Pulmonary artery endothelial cell (primary cell): ENCODE results near the gene OPTC. TPM values are rescaled to one million over a fixed set of nuclear protein-coding genes. Genes with fewer than 3 reads are reported as not detected.
"Not testable (repeated sequence)": the region's sequence is repeated elsewhere in the genome, so short reads cannot be mapped to it uniquely, and the experiment has no call there.

Source experiments
- DNase-seq: peaks from one replicate; pipeline ENCODE4 v3.0.0-alpha.2; 2011; ENCODE audit warnings: low read depth, low spot score
- total RNA-seq: library from RNA; depleted of rRNA; stranded (reverse); fragments of >200 nt; gene quantifications from 2 replicates; pipeline ENCODE4 v1.2.3, GENCODE V29; 2014

OPTC gene, protein sequence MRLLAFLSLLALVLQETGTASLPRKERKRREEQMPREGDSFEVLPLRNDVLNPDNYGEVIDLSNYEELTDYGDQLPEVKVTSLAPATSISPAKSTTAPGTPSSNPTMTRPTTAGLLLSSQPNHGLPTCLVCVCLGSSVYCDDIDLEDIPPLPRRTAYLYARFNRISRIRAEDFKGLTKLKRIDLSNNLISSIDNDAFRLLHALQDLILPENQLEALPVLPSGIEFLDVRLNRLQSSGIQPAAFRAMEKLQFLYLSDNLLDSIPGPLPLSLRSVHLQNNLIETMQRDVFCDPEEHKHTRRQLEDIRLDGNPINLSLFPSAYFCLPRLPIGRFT
- not detected in 2 replicates for total RNA-seq

- DNase-seq: no peak
Measured at GRCh38 chr1:203493901-203494300, at the start of gene OPTC. OPTC (plus strand) TSS chr1:203494153; CDS start chr1:203496006, 1,853 bp downstream.

GRCh38 chr1:203444171-203444576, 49.8 kb upstream of the OPTC start:
- no peak for DNase-seq

- DNase-seq: no peak
Measured at GRCh38 chr1:203447151-203447550, 46.8 kb upstream of the OPTC start.

DNA sequence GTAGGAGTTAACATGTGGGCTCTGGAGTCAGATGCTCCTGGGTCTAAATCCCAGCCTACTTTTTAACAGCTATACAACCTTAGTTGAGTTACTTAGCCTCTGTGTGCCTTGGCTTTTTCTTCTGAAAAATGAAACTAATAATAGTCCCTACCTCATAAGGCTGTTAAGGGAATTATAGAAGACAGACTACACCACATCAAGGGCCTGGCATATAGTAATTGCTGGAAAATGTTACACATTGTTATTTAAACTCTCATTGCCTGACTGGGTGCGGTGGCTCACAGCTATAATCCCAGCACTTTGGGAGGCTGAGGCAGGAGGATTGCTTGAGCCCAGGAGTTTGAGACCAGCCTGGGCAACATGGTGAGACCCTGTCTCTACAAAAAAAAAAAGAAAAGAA, 46.4 kb upstream of the OPTC start:
- not testable (repeated sequence) for DNase-seq

GRCh38 chr1:203448521-203449061, 45.4 kb upstream of the OPTC start:
- DNase-seq: no peak

DNA sequence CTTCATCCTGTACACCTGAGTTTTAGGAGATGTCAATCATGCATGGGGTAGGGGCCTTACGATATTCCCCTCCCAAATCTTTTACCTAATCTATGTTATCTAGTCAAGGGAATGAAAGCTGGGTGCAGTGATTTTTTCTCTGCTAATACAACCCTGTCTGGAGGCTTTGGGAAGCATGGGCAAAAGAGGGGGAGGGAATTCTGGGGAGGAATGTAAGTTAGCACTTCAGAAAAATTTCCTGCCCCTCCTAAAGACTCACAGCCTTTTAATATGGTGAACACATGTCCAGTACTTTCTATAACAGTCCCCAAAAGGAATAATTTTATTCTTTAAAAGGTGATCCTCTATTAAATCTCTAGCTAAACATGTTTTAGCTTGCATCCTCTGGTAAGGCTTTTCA, 44.0 kb upstream of the OPTC start:
- no peak for DNase-seq

GRCh38 chr1:203450479-203451149, 43.3 kb upstream of the OPTC start:
- DNase-seq: no peak

DNA sequence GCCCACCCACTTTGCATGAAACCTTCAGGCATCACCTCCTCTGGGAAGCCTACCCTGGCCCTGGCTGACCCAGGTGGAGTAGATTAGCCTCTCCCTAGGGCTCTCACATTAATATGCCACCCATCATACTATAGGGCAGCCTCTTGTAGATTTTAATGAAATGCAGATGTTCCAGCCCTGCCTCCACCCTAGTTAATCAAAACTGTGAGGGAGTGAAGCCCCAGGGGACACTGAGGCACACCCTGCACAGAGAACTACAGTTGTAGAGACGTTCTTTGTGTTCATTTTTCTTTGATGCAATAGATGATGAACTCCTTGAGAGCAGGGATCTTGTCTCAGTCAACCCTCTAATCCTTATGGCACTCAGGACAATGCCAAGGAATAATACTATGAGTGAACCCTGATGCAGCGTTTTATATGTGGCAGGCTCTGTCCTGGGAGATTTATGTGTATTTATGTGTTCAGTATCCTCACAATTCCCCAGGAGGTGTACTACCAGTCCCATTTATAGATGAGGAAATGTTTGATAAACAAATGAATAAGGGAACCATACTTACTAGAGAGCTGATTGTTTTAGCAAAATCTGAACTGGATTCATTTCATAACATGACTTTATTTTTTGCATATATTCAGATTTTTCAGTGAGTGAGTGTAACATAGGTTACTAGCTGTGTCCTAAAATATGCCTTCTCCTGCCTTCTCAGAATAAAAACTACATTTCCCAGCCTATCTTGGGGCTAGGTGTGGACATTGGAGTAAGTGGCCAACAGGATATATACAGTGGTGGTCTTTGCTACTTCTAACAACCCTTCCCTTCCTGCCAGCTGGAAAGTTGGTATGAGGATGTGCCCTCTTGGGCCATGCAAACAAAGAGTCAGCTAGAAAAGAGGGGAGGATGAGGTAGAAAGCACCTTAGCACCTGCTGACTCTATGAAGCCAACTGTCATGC, 41.8 kb upstream of the OPTC start:
- no peak for DNase-seq

DNA sequence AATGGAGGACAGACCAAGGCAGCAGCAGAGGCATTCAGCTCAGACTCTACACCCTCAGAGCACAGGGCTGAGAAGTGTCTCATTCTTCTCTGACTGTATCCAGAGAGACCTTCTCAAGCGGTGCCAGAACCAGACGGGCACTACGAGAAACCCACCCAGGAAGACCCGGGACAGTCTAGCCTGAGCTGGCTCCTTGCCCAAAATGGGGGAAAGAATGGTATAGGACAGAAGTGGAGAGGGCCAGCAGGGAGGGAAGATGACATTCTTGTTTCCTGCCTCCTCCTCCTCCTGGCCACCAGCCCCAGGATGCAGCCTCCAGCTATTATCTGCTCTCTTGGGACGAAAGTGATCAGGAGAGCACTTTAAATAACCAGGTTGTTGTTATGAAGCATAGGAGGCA, 40.9 kb upstream of the OPTC start:
- no peak for DNase-seq

DNA sequence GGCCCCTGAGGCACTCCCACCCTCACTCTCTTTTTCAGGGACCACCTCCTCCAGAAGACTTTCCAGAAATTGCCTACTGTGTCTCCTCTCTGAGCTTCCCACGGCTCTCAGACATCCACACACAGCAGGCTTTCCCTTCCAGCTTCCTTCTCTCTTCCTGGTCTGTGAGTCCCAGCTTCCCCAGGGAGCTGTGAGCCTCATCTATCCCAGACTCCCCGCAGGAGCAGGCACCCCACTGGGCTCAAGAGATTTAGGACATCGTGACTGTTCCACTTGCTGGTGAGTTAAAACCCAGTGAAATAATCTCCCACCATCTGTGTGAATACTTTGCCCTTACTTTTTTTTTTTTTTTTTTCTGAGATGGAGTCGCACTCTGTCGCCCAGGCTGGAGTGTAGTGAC, 40.3 kb upstream of the OPTC start:
- DNase-seq: no peak

DNA sequence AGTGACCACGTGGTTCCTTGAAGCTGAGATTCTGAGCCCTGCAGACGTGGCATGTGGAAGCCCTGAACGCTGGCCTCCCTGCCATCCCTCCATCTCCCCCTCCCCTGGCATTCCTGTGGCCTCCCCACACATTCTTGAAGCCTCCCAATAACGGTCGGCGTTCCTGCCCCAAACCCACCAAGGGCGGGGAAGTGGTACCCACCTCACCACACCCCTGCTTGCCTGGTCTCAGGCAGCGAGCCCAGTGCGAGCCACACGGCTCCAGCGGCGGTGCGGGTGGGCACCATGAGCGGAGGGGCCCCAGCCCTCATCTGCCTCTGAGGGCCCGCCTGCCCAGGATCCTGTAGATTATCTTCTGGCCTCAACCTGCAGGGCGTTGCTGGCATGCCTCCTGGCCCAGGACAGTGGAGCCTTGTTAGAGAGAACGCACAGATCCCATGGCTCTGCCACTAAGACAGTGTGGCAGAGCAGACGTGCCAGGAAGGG, 38.9 kb upstream of the OPTC start:
- no peak for DNase-seq

GRCh38 chr1:203455706-203456105, 38.2 kb upstream of the OPTC start:
- DNase-seq: no peak

- no peak for DNase-seq
Measured at GRCh38 chr1:203456577-203456976, 37.4 kb upstream of the OPTC start.

GRCh38 chr1:203458078-203458477, 35.9 kb upstream of the OPTC start:
- no peak for DNase-seq

DNA sequence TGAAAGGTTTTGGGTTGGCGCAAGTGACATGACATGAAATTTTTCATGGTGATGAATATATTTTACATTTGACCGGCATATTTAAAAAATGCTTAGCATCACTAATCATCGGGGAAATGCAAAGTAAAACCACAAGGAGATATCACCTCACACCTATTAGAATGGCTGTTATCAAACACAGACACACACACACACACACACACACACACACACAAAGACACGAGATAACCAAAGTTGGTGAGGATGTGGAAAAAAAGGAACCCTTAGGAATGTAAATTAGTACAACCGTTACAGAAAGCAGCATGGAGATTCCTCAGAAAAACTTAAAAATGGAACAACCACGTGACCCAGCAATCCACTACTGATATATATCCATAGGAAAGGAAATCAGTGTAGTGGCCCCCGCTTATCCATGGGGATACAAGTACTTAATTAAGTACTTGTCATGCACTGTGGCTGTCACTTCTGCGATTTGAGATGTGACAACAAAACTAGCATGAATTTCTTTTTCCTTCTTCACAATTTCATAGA, 34.2 kb upstream of the OPTC start:
- DNase-seq: no peak

- DNase-seq: no peak
Measured at GRCh38 chr1:203461717-203462116, 32.2 kb upstream of the OPTC start.

DNA sequence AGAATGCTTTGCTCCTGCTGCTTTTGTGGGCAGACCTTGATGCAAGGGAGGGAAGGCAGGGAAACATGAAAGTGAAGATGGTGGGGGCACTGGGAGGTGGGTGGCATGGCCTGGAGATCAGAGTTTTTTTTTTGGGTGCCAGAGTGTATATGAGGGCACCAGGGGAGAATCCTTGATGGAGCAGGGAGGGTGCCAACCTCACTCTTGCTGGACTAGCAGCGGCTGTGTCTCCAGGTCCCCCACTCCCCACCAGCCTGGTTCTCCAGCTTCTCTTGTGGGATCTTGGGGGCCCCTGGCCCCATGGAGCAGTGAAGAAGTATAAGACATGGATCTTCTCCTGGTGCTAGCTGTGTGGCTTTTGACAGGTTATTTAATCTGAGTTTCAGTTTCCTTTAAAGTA, 31.8 kb upstream of the OPTC start:
- DNase-seq: no peak

- DNase-seq: no peak
Measured at GRCh38 chr1:203462878-203463277, 31.1 kb upstream of the OPTC start.

DNA sequence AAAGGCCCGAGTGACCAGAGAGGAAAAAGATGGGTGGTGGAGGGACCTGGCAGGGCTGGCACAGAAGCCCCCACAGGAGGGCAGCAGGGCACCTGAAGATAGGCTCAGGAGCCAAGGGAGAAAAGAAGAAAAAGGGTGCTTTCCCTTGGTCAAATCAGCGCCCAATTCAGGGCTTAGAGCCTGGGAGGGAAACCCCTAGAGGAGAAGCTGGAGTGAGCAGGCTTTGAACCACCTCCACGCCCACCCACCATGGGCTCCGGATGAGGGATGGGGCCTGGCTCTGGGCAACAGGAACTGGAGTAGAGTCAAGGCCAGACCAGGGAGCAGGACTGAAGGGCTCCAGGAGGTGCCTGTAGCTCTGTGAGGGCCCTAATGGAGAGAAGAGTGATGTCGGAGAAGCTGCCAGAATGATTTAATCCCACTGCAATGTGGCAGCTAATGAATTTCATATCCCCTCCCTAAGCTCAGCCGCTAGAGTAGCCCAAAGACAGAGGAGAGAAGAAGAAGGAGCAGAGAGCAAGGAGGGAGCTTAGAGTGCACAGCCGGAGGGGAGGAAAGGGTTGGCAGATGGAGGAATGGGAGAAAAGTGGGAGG, 30.4 kb upstream of the OPTC start:
- no peak for DNase-seq

- DNase-seq: no peak
Measured at GRCh38 chr1:203464226-203464625, 29.7 kb upstream of the OPTC start.

GRCh38 chr1:203464743-203465142, 29.2 kb upstream of the OPTC start:
- no peak for DNase-seq
